HepG2 (cell line): Measurements from ENCODE around the gene COQ5.

Source experiments
- CTCF ChIP-seq: sonication (generic); formaldehyde crosslinking; IDR thresholded peaks from 2 replicates; pipeline ENCODE4 v1.5.0; 2020; ENCODE audit warnings: mild to moderate bottlenecking, missing genetic modification reagents, moderate library complexity
- JUND ChIP-seq: sonication (generic); formaldehyde crosslinking; IDR thresholded peaks from 2 replicates; pipeline ENCODE4 v1.8.0; 2022; ENCODE audit warnings: mild to moderate bottlenecking, missing genetic modification reagents
- MTF2 ChIP-seq: sonication (generic); formaldehyde crosslinking; IDR thresholded peaks from 2 replicates; pipeline ENCODE4 v1.5.0; 2020; ENCODE audit warnings: missing genetic modification reagents, borderline replicate concordance
- REST ChIP-seq, 2 experiments: IDR thresholded peaks; 2 replicates each; pipeline ENCODE4 v1.6.1; 2011 to 2012; ENCODE audit warnings: low read length in 2 of 2, borderline replicate concordance in 1 of 2, low read depth in 1 of 2, mild to moderate bottlenecking in 1 of 2, moderate library complexity in 1 of 2
- RNF2 ChIP-seq: fragments of 450-650 bp; conservative IDR thresholded peaks from 2 replicates; pipeline ENCODE4 v1.6.1; 2016; ENCODE audit warnings: low read depth
- ZNF333 ChIP-seq: sonication (generic); formaldehyde crosslinking; IDR thresholded peaks from 2 replicates; pipeline ENCODE4 v1.4.0; 2020; ENCODE audit warnings: mild to moderate bottlenecking, missing genetic modification reagents, borderline replicate concordance

GRCh38 chr12:120495731-120496412, 33.1 kb downstream of the COQ5 start, which contains the start of gene DYNLL1:
- TF ChIP-seq MTF2 = no peak
- peak in 1 of 2 experiments; percentile 75; a peak in 2 of 4 replicates for TF ChIP-seq REST (IDR thresholded peaks at IDR 0.05; ENCODE audit: borderline replicate concordance in 1 of 2, low read depth in 1 of 2, low read length in 2 of 2)
- no peak; the same call in 1 of the 2 replicates for TF ChIP-seq CTCF (CRISPR knock-in tag)
- no peak for TF ChIP-seq RNF2
- 0 out of 2 replicates have a peak, but pooled peaks have one; percentile 23 for TF ChIP-seq JUND
- peak; percentile 96 for TF ChIP-seq ZNF333
